Activated T-cell treated with anti-CD3 and anti-CD28 coated beads, Interleukin-2, amount 50 U/mL, for 48 hours (primary cell): ENCODE measurements around the gene PCDHGA3.
"Not testable (repeated sequence)": the region's sequence is repeated elsewhere in the genome, so short reads cannot be mapped to it uniquely, and the experiment has no call there.

Experiments used
- DNase-seq, 2 experiments: peaks; one replicate each; pipeline ENCODE4 v3.0.0-alpha.2; 2020

The PCDHGA3 gene

DNA sequence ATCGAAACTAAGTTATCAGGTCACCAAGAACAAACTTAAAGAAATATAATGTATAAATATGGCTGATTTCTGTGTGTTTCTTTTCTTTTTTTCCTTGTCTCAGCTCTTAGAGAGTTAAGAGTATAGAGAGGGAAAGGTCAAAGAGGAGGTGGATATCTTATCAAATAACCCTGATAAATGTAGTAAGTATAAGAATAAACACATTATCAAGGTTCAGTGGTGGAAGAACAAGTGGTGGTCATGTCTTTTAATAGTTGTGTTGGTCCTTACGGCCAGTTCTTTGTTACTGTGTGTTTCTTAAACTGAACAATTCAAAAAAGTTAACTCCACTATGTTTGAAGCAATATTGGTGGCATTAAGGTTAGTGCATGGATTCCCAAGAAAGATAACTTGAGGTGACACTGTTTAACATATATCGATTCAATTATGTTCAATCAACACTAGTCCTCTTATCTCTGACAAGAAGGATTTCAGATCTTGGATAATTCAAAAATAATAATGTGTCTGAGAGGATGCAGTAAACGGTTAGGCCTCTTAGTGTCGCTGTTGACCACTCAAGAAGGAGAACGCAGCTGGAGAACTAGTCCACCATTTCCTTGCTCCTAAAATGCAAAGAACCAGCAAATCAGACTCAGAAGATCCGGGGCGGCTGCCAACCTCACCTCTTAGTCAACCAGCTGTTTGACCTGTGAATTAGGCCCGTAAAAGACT lies at the start of gene PCDHGA3:
PCDHGA3 (plus strand) TSS at position 588 of the 711 bp plus-strand sequence. CDS start 205 bp downstream, outside the sequence.
- DNase-seq = no peak

DNA sequence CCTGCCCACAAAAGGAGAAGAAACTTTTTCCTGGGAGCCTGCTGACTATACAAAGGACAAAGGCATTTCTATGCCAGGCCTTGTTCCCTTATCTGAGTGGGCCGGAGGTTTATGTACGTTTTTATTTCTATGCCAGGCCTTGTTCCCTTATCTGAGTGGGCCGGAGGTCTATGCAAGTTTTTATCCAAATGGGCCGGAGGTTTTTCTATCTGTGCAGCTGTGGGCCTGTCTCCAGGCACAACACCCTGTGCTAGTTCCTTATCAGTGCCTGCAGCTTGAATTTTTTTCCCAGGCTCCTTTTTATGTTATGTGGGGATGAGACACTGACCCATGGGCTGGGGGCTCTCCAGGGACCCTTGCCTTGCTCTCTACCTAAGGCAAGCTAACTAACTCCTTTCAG lies 45.3 kb upstream of the PCDHGA3 start:
- DNase-seq = no peak

DNA sequence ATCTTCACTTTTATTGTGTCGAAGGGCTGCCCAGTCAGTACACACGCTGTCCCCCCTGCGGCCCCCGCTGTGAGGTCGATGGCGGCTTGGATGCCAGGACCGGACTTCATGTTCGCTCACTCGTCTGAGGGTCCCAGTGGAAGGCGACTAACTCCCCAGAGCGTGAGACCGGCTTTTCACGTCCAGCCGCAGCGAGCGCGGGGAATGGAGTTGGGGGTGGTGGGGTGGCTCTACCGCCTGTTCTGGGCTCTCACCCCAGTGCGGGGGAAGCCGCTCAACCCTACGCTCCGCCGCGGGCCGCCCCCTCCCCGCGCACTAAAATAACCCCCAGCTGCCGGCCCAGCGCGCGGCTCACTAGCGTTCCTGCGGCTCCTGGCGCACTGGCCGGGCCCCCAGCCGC lies 39.9 kb upstream of the PCDHGA3 start, which contains the start of gene SLC25A2:
SLC25A2 (minus strand) TSS at position 294 of the 400 bp plus-strand sequence; CDS start at position 110, 184 bp downstream.
- DNase-seq = no peak

DNA sequence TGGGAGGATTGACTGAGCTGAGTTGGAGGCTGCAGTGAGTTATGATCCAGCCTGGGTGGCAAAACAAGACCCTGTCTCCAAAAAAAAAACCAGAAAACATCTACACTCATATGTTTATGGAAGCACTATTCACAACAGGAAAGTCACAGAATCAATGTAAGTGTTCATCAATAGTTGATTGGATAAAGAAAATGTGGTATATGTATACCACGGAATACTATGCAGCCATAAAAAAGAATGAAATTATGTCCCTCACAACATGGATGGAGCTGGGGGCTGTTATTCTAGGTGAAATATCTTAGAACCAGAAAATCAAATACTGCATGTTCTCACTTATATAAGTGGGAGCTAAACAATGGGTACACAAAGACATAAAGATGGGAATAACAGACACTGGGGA lies 37.0 kb upstream of the PCDHGA3 start:
- DNase-seq = no peak

DNA sequence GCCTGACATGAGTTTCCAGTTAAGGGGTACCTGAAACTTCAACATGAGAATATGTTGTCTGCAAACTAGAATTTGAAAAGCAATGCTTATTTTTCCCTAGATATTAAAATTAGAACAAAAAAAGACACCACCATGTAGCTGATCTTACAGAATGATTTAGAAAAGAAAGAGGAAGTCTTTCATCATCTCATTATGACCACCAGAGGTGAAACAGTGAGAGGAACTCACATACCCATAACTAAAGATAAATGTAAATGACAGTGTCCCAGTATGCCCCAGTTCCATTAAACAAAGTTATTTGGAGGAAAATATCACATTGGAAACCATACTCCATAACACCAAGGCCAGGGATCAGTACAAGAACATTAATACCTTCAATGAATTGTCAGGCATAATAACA lies 29.9 kb upstream of the PCDHGA3 start:
- no peak for DNase-seq

DNA sequence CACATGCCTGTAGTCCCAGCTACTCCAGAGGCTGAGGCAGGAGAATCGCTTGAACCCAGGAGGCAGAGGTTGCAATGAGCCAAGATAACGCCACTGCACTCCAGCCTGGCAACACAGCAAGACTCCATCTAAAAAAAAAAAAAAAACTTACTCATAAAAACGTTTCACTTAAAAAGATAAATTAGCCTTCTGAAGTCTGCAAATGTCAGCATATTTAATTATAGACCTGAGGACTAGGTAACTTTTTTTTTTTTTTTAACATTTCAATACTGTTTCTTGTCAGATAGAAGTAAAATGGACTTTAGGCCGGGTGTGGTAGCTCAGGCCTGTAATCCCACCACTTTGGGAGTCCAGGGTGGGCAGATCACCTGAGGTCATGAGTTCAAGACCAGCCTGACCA lies 26.7 kb upstream of the PCDHGA3 start:
- not testable (repeated sequence) for DNase-seq

DNA sequence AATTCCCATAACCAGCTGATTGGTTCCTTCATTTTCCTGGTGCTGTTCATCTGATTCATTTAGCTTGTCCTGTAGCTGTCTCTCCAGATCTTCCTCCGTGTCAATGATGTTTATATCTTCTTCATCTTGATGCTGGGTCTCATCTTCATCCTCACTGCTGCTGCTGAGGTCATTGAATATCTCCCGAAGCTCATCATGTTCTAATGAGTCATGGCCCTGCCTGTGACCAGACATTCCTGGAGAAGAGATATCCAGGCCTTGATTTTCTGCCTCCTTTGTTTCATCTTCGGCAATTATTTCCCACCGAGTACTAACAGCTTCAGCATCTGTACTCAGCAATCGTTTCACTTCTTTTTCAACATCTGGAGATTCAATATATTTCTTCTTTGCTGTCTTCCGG lies 24.4 kb upstream of the PCDHGA3 start:
- no peak for DNase-seq

DNA sequence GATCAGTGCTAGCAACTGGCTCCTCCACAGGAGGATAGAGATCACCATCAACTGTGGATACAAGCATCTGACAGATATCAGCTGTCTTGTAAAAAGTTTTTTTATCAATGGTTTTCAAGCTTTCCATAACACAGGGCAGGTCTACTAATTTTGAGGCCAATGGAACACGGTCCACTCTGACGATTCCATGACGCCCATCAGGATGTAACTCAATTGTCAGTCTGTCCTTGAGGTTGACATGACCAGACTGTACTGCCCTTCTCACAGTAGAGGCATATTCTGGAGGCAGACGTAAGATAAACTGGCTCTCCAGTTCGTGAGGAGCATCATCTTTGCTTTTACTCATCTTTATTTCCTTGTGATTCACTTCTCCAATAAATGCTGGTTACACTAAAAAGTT lies 23.9 kb upstream of the PCDHGA3 start:
- DNase-seq = no peak

DNA sequence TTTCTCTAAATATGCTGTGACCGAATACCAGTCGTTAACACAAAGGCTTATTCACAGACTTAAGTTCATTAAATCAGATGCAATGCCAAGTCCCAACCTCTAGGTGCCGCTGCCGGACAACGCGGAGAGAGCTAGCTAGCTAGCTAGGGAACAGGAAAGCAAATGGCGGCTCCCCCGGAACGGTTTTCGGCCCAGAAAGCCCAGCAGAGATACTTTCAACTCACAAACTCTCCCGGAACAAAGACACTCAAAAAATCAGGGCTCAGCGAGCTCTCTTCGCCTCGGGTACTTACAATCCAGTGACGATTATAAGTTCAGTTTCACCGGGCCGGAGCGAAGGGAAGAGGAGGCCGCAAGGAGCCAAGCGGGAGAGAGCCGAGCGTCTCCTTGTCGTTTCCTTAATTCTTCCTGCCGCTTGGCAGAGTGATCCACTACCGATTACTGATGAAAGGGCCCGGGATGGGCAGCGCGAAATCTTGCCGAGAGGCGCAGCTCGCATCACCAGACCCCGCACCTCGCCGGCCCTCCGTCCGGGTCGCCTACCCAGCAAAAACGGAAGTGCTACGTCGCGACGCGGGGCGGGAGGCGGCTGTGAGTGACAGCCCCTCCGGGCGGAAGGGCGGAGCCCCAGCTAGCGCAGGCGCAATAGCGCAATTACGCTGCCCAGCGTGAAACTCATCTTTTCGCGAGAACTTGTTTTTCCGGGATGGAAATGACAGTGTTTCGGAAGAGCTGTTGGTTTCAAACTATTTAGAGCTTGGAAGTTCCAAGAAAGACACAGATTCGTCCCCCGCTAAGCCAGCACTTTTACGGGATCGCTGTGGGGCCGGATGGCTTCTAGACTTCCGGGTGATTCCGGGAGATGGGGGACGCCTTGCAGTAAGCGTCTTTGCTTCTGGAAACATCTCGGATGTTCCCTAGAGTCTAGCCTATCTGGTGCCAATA lies 23.1 kb upstream of the PCDHGA3 start, which contains the start of gene TAF7:
TAF7 (minus strand) TSS at position 560 of the 945 bp plus-strand sequence. CDS start 740 bp downstream, outside the sequence.
- DNase-seq = peak; percentile 91 to 95

DNA sequence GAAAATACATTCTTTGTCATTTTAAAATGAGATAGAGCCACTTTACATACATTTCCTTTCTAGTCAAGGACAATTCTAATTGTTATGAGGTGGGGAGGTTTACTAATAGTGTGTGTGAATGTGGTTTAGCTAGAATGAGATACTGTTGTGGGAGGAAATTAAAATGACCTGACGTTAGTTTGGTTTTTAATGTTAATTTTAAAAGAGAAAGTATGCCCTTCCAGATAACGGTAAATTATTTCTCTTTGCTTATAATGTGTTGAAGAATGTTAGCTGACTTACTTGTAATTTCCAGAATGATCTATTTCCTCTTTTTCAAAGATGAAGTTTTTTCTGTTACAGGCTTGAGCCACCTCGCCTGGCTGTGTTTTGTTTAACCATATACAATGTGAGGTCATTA lies 21.4 kb upstream of the PCDHGA3 start:
- no peak for DNase-seq

DNA sequence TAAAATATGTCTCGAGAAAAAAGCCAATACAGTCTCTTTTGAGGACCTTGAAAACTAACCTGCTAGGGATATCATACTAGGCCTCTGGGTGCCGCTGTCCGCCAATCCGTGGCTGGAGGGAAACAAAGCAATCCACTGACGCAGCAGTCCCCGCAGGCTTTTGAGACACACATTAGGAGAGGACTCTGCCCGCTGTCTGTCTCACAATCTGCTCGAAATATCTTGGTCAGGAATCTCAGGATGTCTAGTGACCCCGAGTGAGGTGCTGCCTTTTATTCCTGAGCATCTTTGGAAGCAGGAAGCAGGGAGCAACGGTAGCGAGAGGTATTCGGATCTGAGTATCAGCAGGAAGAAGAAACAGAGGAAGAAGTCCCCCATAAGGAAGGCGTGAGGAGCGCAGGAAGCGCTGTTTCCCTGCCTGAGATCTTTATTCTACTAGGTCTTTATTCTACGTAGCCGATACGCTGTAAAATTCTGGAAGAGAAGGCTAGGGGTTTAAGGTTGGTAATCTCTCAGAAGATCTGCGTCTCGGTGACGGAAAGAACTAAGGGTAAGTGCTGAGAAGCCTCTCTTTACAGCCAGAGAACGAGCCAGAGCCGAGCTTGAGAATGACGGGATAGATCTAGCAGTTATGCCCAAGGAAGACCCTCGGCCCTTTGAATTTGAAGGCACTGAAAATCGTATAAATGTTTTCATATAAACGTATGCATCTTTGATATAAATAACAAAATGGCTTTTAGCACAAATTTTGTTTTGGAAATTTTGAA lies 17.4 kb upstream of the PCDHGA3 start:
- peak; percentile 71 to 75 for DNase-seq

DNA sequence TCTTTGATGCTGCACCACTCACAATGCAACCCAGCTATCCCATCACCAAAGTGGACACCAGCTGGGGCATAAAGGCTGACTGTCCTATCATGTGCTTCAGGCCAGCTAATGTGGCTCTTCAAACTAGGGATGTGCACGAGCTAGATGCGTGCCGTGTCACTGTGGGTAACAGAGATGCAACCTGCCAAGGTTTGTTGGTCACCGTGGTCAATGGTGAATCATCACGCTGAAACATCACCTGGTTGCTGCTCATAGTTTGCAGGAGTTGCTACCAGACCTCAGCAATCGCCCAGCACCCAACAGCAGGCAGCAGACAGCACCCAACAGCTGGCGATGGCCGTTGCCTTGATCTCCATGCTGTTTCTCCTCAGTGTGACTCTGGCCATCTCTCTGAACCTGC lies 15.4 kb upstream of the PCDHGA3 start:
- no peak for DNase-seq

DNA sequence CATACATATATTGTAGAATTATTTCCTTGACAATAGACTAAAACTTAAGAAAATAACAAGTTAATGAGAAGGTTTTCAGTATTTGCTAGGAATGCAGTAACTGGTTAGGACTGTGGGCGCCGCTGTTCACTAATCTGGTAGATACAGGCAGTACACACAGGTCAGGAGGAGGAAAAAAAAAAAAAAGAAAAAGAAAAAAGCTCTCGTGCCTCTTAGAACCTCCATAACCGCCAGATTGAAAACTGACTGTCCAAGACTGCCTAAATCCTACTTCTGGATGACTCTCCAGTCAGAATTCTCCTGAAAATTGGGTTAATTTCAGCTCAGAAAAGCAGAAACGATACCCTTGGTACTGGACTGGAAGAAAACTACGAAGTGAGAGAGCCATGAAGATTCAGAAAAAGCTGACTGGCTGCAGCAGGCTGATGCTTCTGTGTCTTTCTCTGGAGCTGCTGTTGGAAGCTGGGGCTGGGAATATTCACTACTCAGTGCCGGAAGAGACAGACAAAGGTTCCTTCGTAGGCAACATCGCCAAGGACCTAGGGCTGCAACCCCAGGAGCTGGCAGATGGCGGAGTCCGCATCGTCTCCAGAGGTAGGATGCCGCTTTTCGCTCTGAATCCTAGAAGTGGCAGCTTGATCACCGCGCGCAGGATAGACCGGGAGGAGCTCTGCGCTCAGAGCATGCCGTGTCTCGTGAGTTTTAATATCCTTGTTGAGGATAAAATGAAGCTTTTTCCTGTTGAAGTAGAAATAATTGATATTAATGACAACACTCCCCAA lies 13.1 kb upstream of the PCDHGA3 start, which contains the start of gene PCDHGA1:
PCDHGA1 (plus strand) TSS at position 216 of the 782 bp plus-strand sequence.
- peak in 1 of 2 experiments; percentile 25 for DNase-seq

DNA sequence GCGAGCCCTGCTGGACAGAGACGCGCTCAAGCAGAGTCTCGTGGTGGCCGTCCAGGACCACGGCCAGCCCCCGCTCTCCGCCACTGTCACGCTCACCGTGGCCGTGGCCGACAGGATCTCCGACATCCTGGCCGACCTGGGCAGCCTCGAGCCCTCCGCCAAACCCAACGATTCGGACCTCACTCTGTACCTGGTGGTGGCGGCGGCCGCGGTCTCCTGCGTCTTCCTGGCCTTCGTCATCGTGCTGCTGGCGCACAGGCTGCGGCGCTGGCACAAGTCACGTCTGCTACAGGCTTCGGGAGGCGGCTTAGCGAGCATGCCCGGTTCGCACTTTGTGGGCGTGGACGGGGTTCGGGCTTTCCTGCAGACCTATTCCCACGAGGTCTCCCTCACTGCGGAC lies 11.1 kb upstream of the PCDHGA3 start:
- not testable (repeated sequence) for DNase-seq

DNA sequence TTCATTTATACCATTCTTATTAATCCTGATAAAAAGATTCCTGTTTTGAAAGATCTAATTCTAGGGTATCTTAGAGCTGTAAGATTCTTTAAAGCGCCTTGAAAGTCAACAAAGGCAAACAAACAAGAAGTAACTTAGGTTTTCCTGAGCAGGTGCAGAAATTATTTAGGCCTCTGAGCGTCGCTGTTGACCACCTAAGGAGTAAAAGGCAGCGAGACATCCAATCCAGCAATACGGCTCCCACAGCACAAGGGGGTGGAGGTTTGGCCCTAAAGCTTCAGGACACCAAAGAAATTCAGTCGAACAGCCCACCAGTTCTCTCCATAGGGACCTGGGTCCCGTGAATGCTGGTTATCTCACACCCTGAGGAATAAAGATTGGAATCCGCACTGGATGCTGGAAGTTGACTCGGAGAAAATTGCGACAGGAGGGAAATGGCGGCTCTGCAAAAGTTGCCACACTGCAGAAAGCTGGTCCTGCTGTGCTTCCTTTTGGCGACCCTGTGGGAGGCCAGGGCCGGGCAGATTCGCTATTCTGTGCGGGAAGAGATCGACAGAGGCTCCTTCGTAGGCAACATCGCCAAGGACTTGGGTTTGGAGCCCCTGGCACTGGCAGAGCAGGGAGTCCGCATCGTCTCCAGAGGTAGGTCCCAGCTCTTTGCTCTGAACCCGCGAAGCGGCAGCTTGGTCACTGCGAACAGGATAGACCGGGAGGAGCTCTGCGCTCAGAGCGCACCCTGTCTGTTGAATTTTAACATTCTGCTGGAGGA lies 4.9 kb upstream of the PCDHGA3 start, which contains the start of gene PCDHGA2:
PCDHGA2 (plus strand) TSS at position 223 of the 769 bp plus-strand sequence.
- no peak for DNase-seq

DNA sequence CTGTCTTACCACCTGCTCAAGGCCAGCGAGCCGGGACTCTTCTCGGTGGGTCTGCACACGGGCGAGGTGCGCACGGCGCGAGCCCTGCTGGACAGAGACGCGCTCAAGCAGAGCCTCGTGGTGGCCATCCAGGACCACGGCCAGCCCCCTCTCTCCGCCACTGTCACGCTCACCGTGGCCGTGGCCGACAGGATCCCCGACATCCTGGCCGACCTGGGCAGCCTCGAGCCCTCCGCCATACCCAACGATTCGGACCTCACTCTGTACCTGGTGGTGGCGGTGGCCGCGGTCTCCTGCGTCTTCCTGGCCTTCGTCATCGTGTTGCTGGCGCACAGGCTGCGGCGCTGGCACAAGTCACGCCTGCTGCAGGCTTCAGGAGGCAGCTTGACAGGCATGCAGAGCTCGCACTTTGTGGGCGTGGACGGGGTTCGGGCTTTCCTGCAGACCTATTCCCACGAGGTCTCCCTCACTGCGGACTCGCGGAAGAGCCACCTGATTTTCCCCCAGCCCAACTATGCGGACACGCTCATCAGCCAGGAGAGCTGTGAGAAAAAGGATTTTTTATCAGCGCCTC lies 2.8 kb upstream of the PCDHGA3 start:
- DNase-seq = not testable (repeated sequence)

DNA sequence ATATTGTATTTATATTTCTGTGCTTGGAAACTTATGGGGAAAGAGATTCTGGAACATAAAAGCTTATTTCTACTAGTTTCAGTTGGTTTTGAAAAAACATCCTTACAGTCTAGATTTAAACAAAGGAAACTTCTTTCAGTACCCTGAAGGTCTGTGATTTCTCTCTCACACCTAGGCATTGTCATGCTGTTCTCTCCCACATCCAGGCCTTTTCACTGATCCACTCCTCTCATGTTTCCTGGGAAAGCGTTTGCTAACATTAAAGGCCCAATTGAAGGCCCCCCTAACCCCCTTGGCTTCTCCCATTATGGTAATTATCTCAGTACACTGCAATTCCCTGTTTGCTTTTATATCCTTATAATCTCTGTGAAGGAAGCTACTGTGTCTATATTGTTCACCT lies 856 bp upstream of the PCDHGA3 start:
- DNase-seq = no peak

DNA sequence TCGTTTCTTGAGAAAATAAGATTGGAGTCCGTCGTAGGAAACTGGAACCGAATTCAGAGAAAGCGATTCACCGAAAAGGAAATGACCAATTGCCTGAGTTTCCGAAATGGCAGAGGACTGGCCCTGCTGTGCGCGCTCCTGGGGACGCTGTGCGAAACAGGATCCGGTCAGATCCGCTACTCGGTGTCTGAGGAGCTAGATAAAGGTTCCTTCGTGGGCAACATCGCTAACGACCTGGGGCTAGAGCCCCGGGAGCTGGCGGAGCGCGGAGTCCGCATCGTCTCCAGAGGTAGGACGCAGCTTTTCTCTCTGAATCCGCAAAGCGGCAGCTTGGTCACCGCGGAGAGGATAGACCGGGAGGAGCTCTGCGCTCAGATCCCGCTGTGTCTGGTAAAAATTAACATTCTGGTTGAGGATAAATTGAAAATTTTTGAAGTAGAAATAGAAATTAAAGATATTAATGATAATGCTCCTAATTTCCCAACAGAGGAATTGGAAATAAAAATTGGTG lies 379 bp downstream of the PCDHGA3 start:
- no peak for DNase-seq

DNA sequence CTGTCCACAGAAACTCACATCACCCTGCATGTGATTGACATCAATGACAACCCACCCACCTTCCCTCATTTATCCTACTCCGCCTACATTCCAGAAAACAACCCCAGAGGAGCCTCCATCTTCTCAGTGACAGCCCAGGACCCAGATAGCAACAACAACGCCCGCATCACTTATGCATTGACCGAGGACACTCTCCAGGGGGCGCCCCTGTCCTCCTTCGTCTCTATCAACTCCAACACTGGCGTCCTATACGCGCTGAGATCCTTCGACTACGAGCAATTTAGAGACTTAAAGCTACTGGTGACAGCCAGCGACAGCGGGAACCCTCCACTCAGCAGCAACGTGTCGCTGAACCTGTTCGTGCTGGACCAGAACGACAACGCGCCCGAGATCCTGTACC lies 1.7 kb downstream of the PCDHGA3 start:
- DNase-seq = no peak

DNA sequence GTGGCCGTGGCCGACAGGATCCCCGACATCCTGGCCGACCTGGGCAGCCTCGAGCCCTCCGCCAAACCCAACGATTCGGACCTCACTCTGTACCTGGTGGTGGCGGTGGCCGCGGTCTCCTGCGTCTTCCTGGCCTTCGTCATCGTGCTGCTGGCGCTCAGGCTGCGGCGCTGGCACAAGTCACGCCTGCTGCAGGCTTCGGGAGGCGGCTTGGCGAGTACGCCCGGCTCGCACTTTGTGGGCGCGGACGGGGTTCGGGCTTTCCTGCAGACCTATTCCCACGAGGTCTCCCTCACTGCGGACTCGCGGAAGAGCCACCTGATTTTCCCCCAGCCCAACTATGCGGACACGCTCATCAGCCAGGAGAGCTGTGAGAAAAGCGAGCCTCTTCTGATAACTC lies 2.4 kb downstream of the PCDHGA3 start:
- DNase-seq = not testable (repeated sequence)
